Right lobe of liver (tissue), 4 donors: ENCODE results near the gene TGFA.

Source experiments
- CTCF ChIP-seq, 4 donors: fragments of 200-600 bp in 3 of 4; fragments of 450-650 bp in 1 of 4; IDR thresholded peaks; one replicate each; pipeline versions ENCODE4 v1.5.1 to v1.8.0; 2016 to 2022; ENCODE audit warnings: antibody characterized with exemption in 4 of 4, mild to moderate bottlenecking in 2 of 4
- POLR2A ChIP-seq: fragments of 450-650 bp; IDR thresholded peaks from one replicate; pipeline ENCODE4 v1.6.1; 2017; ENCODE audit warnings: antibody characterized with exemption, mild to moderate bottlenecking
- donor health status: DM: no; HTN: no; CAD: no.
- donor health status: DM: no; HTN: no; CAD: no.
- donor health status: DM: no; HTN: yes; CAD: no.

GRCh38 chr2:70456585-70457495 lies 96.8 kb downstream of the TGFA start:
- TF ChIP-seq POLR2A (no peak), CTCF (IDR thresholded peaks at IDR 0.05) (no peak)
